IPS DF 6.9 (cell line): Measurements from ENCODE around the gene GNAZ.

ENCODE experiments used
- DNase-seq: peaks from one replicate; pipeline ENCODE4 v3.0.0-alpha.2; 2013; ENCODE audit warnings: low read depth, low spot score
- H3K27ac ChIP-seq: one replicate; pipeline ENCODE4 v1.5.1; 2013; ENCODE audit warnings: low read length, control low read depth
- H3K27me3 ChIP-seq: 2 replicates; pipeline ENCODE4 v1.6.1; 2013; ENCODE audit warnings: mild to moderate bottlenecking, low read length; ENCODE audit not compliant: control insufficient read depth, insufficient read depth
- H3K36me3 ChIP-seq: 2 replicates; pipeline ENCODE4 v1.6.1; 2013; ENCODE audit warnings: low read length; ENCODE audit not compliant: control insufficient read depth, insufficient read depth
- H3K4me1 ChIP-seq: 2 replicates; pipeline ENCODE4 v1.6.1; 2013; ENCODE audit warnings: low read length; ENCODE audit not compliant: control insufficient read depth, insufficient read depth
- H3K4me3 ChIP-seq: 2 replicates; pipeline ENCODE4 v1.5.1; 2013; ENCODE audit warnings: mild to moderate bottlenecking, low read length
- H3K9me3 ChIP-seq: 2 replicates; pipeline ENCODE4 v1.6.1; 2013; ENCODE audit warnings: low read length, inconsistent platforms; ENCODE audit not compliant: control insufficient read depth, insufficient read depth
- WGBS: extraction: QIAGEN DNeasy Blood & Tissue Kit; methylation state at CpG from one replicate; pipeline ENCODE4 v1.1.7; 2013; ENCODE audit warnings: mixed read lengths, missing lambda C conversion rate; ENCODE audit not compliant: insufficient read length, insufficient coverage; 5-methylcytosine and 5-hydroxymethylcytosine counted together

The GNAZ gene

GRCh38 chr22:23102776-23103175 is 32.5 kb downstream of the GNAZ start:
- Histone ChIP-seq H3K4me1 (no peaks in the 10 kb centered on the region), H3K27me3 (no peaks in the 10 kb centered on the region), H3K9me3 (no peaks in the 10 kb centered on the region), H3K4me3 (no peak overlapping the region), H3K27ac (no peak overlapping the region), H3K36me3 (no peaks in the 10 kb centered on the region)
- DNase-seq: no peak
- WGBS: no CpG with 5 or more reads among the region's 3 CpGs

GRCh38 chr22:23103199-23103954 is 33.1 kb downstream of the GNAZ start:
- no peaks in the 10 kb centered on the region for H3K36me3 ChIP-seq
- no peaks in the 10 kb centered on the region for H3K9me3 ChIP-seq
- no peak overlapping the region for H3K4me3 ChIP-seq
- no peak overlapping the region for H3K27ac ChIP-seq
- no peak for DNase-seq
- no peaks in the 10 kb centered on the region for H3K27me3 ChIP-seq
- no peaks in the 10 kb centered on the region for H3K4me1 ChIP-seq
- WGBS: no CpG with 5 or more reads among the region's 13 CpGs

DNA sequence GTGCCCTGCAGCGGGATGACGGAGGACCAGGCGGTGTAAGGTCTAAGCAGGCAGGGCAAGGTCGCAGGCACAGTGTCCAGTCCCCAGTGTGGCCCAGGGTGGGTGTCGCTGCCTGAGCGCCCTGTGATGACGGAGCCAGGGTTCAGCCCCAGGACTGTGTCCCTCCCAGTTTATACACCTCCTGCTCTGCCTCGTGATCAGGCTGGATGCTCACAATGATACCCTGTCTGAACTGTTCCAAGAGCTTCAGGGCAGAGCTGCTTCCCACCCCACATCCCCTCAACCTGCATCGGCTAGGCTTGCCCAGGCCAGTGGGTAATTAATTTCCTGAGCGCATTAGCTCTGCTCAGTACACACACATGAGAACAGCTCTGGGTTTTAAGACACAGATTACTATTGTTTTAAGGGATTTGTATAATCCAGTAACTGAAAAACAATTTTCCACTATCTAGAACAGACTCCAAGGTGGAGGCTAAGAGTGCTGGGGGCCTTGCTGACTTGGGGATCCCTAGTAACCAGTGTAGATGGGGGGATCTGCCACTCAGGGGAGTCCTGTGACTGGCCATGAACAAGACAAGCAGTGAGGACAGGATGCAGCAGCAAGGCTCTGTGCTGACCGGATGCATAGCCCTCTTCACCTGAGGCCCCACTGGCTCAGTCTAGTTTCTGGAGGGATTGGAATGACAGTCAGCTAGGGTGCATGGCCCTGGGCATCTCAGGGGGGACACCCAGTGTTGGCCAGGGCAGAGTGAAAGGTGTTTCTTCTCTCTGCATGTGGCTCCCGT is 34.1 kb downstream of the GNAZ start:
- no CpG with 5 or more reads among the region's 12 CpGs for WGBS
- H3K9me3 ChIP-seq: no peaks in the 10 kb centered on the region

GRCh38 chr22:23105304-23105703 is 35.0 kb downstream of the GNAZ start:
- H3K4me3 ChIP-seq: no peak overlapping the region
- DNase-seq: no peak
- H3K27me3 ChIP-seq: no peaks in the 10 kb centered on the region
- WGBS: no CpG with 5 or more reads among the region's 5 CpGs
- H3K36me3 ChIP-seq: no peaks in the 10 kb centered on the region
- H3K4me1 ChIP-seq: no peaks in the 10 kb centered on the region
- no peaks in the 10 kb centered on the region for H3K9me3 ChIP-seq
- no peak overlapping the region for H3K27ac ChIP-seq

More for the DNA sequence above, 34.1 kb downstream of the GNAZ start:
- H3K27me3 ChIP-seq: no peaks in the 10 kb centered on the region
- no peak overlapping the region for H3K27ac ChIP-seq
- no peak overlapping the region for H3K4me3 ChIP-seq
- no peaks in the 10 kb centered on the region for H3K4me1 ChIP-seq
- no peak for DNase-seq
- no peaks in the 10 kb centered on the region for H3K36me3 ChIP-seq

DNA sequence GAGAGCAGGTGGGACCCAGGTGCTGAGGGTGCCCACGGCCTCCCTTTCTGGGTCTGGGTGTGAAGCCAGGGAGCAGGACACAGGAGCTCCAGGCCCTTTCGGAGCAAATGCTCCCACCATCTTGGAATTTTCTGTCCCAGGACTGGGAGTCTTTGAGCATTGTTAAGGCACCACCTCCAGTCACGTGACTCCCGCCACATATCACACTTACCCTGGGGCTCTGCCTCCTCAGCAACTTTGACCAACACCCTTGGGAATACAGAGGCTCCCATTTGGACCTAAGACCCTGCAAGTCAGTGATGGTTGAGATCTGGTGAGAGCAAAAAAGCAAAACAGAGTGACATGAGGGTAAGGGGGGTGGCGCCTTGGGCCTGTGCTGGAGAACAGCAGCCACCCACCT is 35.6 kb downstream of the GNAZ start:
- DNase-seq: no peak
- WGBS: no CpG with 5 or more reads among the region's 5 CpGs
- Histone ChIP-seq H3K4me3 (no peak overlapping the region), H3K9me3 (no peaks in the 10 kb centered on the region), H3K4me1 (no peaks in the 10 kb centered on the region; the same call in 1 of the 2 replicates), H3K36me3 (no peaks in the 10 kb centered on the region), H3K27me3 (no peaks in the 10 kb centered on the region), H3K27ac (no peak overlapping the region)

DNA sequence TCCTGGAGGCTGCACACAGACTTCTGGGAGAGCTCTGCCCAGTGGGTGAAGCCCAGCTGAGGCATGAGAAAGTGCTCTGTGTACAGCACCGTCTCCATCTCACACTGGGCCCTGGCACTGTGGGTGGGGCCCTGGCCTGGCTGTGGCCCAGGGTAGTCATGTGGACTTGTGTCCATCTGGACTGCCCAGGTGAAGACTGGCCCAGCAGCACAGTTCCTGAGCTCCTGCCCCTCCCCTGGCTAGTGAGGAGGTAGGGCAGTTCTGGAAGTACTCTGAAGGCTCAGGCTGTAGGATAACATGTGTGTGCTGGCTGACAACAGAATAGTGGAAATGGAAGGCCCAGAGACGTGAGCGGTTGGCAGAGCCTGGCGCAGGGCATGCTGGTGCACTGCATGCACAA is 36.0 kb downstream of the GNAZ start:
- WGBS: no CpG with 5 or more reads among the region's 4 CpGs
- no peaks in the 10 kb centered on the region; the same call in 1 of the 2 replicates for H3K4me1 ChIP-seq

GRCh38 chr22:23106906-23107367 is 36.6 kb downstream of the GNAZ start:
- Histone ChIP-seq H3K27me3 (no peaks in the 10 kb centered on the region), H3K27ac (no peak overlapping the region), H3K4me1 (no peaks in the 10 kb centered on the region; the same call in 1 of the 2 replicates), H3K36me3 (no peaks in the 10 kb centered on the region), H3K9me3 (no peaks in the 10 kb centered on the region), H3K4me3 (no peak overlapping the region)
- no CpG with 5 or more reads among the region's 8 CpGs for WGBS
- DNase-seq: no peak

More for the DNA sequence above, 36.0 kb downstream of the GNAZ start:
- Histone ChIP-seq H3K4me3 (no peak overlapping the region), H3K36me3 (no peaks in the 10 kb centered on the region), H3K9me3 (no peaks in the 10 kb centered on the region), H3K27me3 (no peaks in the 10 kb centered on the region), H3K27ac (no peak overlapping the region)
- DNase-seq: no peak

- no peaks in the 10 kb centered on the region; the same call in 1 of the 2 replicates for H3K4me1 ChIP-seq
- DNase-seq: no peak
- no peaks in the 10 kb centered on the region for H3K9me3 ChIP-seq
- WGBS: no CpG with 5 or more reads among the region's 17 CpGs
- H3K27ac ChIP-seq: no peak overlapping the region
- no peaks in the 10 kb centered on the region for H3K27me3 ChIP-seq
- no peak overlapping the region for H3K4me3 ChIP-seq
- no peaks in the 10 kb centered on the region for H3K36me3 ChIP-seq
Measured at GRCh38 chr22:23107487-23108248, 37.3 kb downstream of the GNAZ start.

GRCh38 chr22:23108249-23109078 is 38.1 kb downstream of the GNAZ start:
- H3K9me3 ChIP-seq: no peaks in the 10 kb centered on the region
- no peaks in the 10 kb centered on the region for H3K36me3 ChIP-seq
- no peak for DNase-seq
- H3K4me1 ChIP-seq: no peaks in the 10 kb centered on the region; the same call in 1 of the 2 replicates
- WGBS: no CpG with 5 or more reads among the region's 7 CpGs
- no peak overlapping the region for H3K4me3 ChIP-seq
- H3K27me3 ChIP-seq: no peaks in the 10 kb centered on the region
- H3K27ac ChIP-seq: no peak overlapping the region

GRCh38 chr22:23109079-23109347 is 38.7 kb downstream of the GNAZ start:
- Histone ChIP-seq H3K4me1 (no peaks in the 10 kb centered on the region; the same call in 1 of the 2 replicates), H3K36me3 (no peaks in the 10 kb centered on the region), H3K27me3 (no peaks in the 10 kb centered on the region), H3K9me3 (no peaks in the 10 kb centered on the region), H3K4me3 (no peak overlapping the region), H3K27ac (no peak overlapping the region)
- WGBS: no CpG with 5 or more reads among the region's 6 CpGs
- DNase-seq: no peak
